ENCODE data around the gene PLCXD1.
"Not testable (repeated sequence)": the region's sequence is repeated elsewhere in the genome, so short reads cannot be mapped to it uniquely, and the experiment has no call there.

The PLCXD1 gene

GRCh38 chrX:317424-318067 lies 36.4 kb downstream of the PLCXD1 start:
- DNase-seq (ENCODE audit: low read depth), result no peak

- peak; percentile 97 for DNase-seq (ENCODE audit: low read depth)
Measured at GRCh38 chrX:318068-318738, 37.0 kb downstream of the PLCXD1 start.

GRCh38 chrX:318739-319578 lies 37.8 kb downstream of the PLCXD1 start, which contains the start of gene GTPBP6:
Gene GTPBP6 (minus strand): TSS chrX:318796. CDS start chrX:318787, 9 bp downstream.
- peak; percentile 99 for DNase-seq (ENCODE audit: low read depth)

GRCh38 chrX:319579-320125 lies 38.5 kb downstream of the PLCXD1 start:
- no peak for DNase-seq (ENCODE audit: low read depth)

GRCh38 chrX:320126-320783 lies 39.1 kb downstream of the PLCXD1 start:
- no peak for DNase-seq (ENCODE audit: low read depth)

GRCh38 chrX:323721-324628 lies 42.8 kb downstream of the PLCXD1 start:
- DNase-seq (ENCODE audit: low read depth), result no peak

- DNase-seq (ENCODE audit: low read depth), result not testable (repeated sequence)
Measured at GRCh38 chrX:324664-325063, 43.5 kb downstream of the PLCXD1 start.

GRCh38 chrX:327660-328126 lies 46.5 kb downstream of the PLCXD1 start:
- no peak for DNase-seq (ENCODE audit: low read depth)

- no peak for DNase-seq (ENCODE audit: low read depth)
Measured at GRCh38 chrX:329291-329910, 48.2 kb downstream of the PLCXD1 start.

GRCh38 chrX:330141-330725 lies 49.1 kb downstream of the PLCXD1 start:
- not testable (repeated sequence) for DNase-seq (ENCODE audit: low read depth)

GRCh38 chrX:330726-331150 lies 49.6 kb downstream of the PLCXD1 start:
- no peak for DNase-seq (ENCODE audit: low read depth)

- no peak for DNase-seq (ENCODE audit: low read depth)
Measured at GRCh38 chrX:331151-331824, 50.1 kb downstream of the PLCXD1 start.

GRCh38 chrX:331825-332495 lies 50.8 kb downstream of the PLCXD1 start:
- no peak for DNase-seq (ENCODE audit: low read depth)

GRCh38 chrX:332496-332860 lies 51.3 kb downstream of the PLCXD1 start:
- no peak for DNase-seq (ENCODE audit: low read depth)

- DNase-seq (ENCODE audit: low read depth), result no peak
Measured at GRCh38 chrX:332916-333610, 51.9 kb downstream of the PLCXD1 start.

- DNase-seq (ENCODE audit: low read depth), result no peak
Measured at GRCh38 chrX:333611-334311, 52.6 kb downstream of the PLCXD1 start.

GRCh38 chrX:334331-334891 lies 53.2 kb downstream of the PLCXD1 start:
- no peak for DNase-seq (ENCODE audit: low read depth)

Data from GM04504 (cell line).